Measurements from ENCODE around the gene TBCCD1.
"Not testable (repeated sequence)": the region's sequence is repeated elsewhere in the genome, so short reads cannot be mapped to it uniquely, and the experiment has no call there.

The TBCCD1 gene

GRCh38 chr3:186551387-186551786 lies 15.8 kb downstream of the TBCCD1 start:
- no peak for DNase-seq

GRCh38 chr3:186549497-186549896 lies 17.6 kb downstream of the TBCCD1 start:
- DNase-seq: no peak

GRCh38 chr3:186544281-186544680 lies 22.9 kb downstream of the TBCCD1 start, which contains the start of gene CRYGS:
Gene CRYGS, minus strand, starts transcription at chr3:186544380. Its CDS starts 54 bp downstream, at chr3:186544326.
- DNase-seq: peak; percentile 18

GRCh38 chr3:186540835-186541226 lies 26.3 kb downstream of the TBCCD1 start:
- peak; percentile 49 for DNase-seq

- DNase-seq: peak; percentile 74
These were observed 26.8 kb downstream of the TBCCD1 start for GRCh38 chr3:186540221-186540834.

- no peak for DNase-seq
These were observed 28.4 kb downstream of the TBCCD1 start for GRCh38 chr3:186538779-186539178.

- peak; percentile 30 for DNase-seq
These were observed 30.0 kb downstream of the TBCCD1 start for GRCh38 chr3:186536883-186537844.

GRCh38 chr3:186534113-186534669 lies 32.9 kb downstream of the TBCCD1 start:
- DNase-seq: no peak

GRCh38 chr3:186532598-186533072 lies 34.5 kb downstream of the TBCCD1 start:
- DNase-seq: no peak

GRCh38 chr3:186531694-186532093 lies 35.4 kb downstream of the TBCCD1 start:
- not testable (repeated sequence) for DNase-seq

- peak; percentile 9 for DNase-seq
These were observed 36.7 kb downstream of the TBCCD1 start for GRCh38 chr3:186530415-186530814.

GRCh38 chr3:186529201-186529999 lies 37.7 kb downstream of the TBCCD1 start:
- DNase-seq: no peak

- DNase-seq: no peak
These were observed 40.9 kb downstream of the TBCCD1 start for GRCh38 chr3:186526256-186526606.

- DNase-seq: no peak
These were observed 41.5 kb downstream of the TBCCD1 start for GRCh38 chr3:186525369-186526255.

GRCh38 chr3:186524616-186525015 lies 42.5 kb downstream of the TBCCD1 start:
- no peak for DNase-seq

- DNase-seq: no peak
These were observed 43.7 kb downstream of the TBCCD1 start for GRCh38 chr3:186523434-186523833.

- no peak for DNase-seq
These were observed 44.1 kb downstream of the TBCCD1 start for GRCh38 chr3:186523022-186523421.

GRCh38 chr3:186520957-186521842 lies 45.9 kb downstream of the TBCCD1 start:
- DNase-seq: no peak

GRCh38 chr3:186520431-186520830 lies 46.7 kb downstream of the TBCCD1 start:
- no peak for DNase-seq

GRCh38 chr3:186519021-186519658 lies 48.0 kb downstream of the TBCCD1 start:
- no peak for DNase-seq

Data from fibroblast of skin of right biceps (primary cell).